HEK293 (cell line): Measurements from ENCODE around the gene LRRK1.

ENCODE experiments used
- CTCF ChIA-PET: fragments of 350-600 bp; formaldehyde crosslinking; extraction: SDS; loops from one replicate; lab custom pipeline; 2021; ENCODE audit warnings: antibody characterized with exemption; lab: Yijun Ruan, JAX
- POLR2A ChIA-PET: fragments of 300-600 bp; formaldehyde crosslinking; extraction: SDS; loops from one replicate; lab custom pipeline; 2020; ENCODE audit warnings: antibody characterized with exemption, inconsistent platforms; lab: Yijun Ruan, JAX
- H3K27ac ChIP-seq: fragments of 200-500 bp; sonication (Bioruptor generic); 2 replicates; pipeline ENCODE4 v1.5.1; 2014; ENCODE audit warnings: low read depth, low read length, control low read depth, inconsistent platforms; ENCODE audit errors: extremely low read depth
- H3K36me3 ChIP-seq, 2 experiments: fragments of 200-500 bp in 1 of 2; sonication (Bioruptor generic) in 1 of 2; 1 replicate in 1 of 2; 2 replicates in 1 of 2; pipeline ENCODE4 v1.5.1; 2014 to 2017; ENCODE audit warnings: inconsistent platforms in 2 of 2, low read length in 2 of 2; ENCODE audit not compliant: control insufficient read depth in 2 of 2, insufficient read depth in 1 of 2
- H3K4me1 ChIP-seq: fragments of 200-500 bp; sonication (Bioruptor generic); 2 replicates; pipeline ENCODE4 v1.5.1; 2014; ENCODE audit warnings: mild to moderate bottlenecking, low read length, inconsistent platforms; ENCODE audit not compliant: control insufficient read depth, insufficient read depth
- H3K4me3 ChIP-seq: 2 replicates; pipeline ENCODE4 v1.5.1; 2011; ENCODE audit warnings: low read depth, mild to moderate bottlenecking, control low read depth, low read length, moderate library complexity
- H3K9me3 ChIP-seq: fragments of 200-500 bp; sonication (Bioruptor generic); 2 replicates; pipeline ENCODE4 v1.5.1; 2014; ENCODE audit warnings: low read depth, low read length, inconsistent platforms; ENCODE audit not compliant: control insufficient read depth, insufficient read depth
- CTCF ChIP-seq: fragments of 450-650 bp; formaldehyde crosslinking; IDR thresholded peaks from 2 replicates; pipeline ENCODE4 v1.5.1; 2016; ENCODE audit warnings: missing biosample characterization, missing genetic modification characterization
- EGR2 ChIP-seq: fragments of 450-650 bp; formaldehyde crosslinking; IDR thresholded peaks from 2 replicates; pipeline ENCODE4 v1.5.1; 2016; ENCODE audit warnings: low read depth, missing biosample characterization, missing genetic modification characterization
- GLI4 ChIP-seq: fragments of 450-650 bp; formaldehyde crosslinking; IDR thresholded peaks from 2 replicates; pipeline ENCODE4 v1.5.1; 2016; ENCODE audit warnings: missing biosample characterization, missing genetic modification characterization
- MYNN ChIP-seq: fragments of 450-650 bp; formaldehyde crosslinking; IDR thresholded peaks from 2 replicates; pipeline ENCODE4 v1.5.1; 2016; ENCODE audit warnings: missing biosample characterization, missing genetic modification characterization, borderline replicate concordance
- PRDM10 ChIP-seq: fragments of 450-650 bp; formaldehyde crosslinking; IDR thresholded peaks from 2 replicates; pipeline ENCODE4 v1.5.1; 2016; ENCODE audit warnings: missing biosample characterization, missing genetic modification characterization
- WT1 ChIP-seq: fragments of 450-650 bp; formaldehyde crosslinking; IDR thresholded peaks from 2 replicates; pipeline ENCODE4 v1.5.1; 2016; ENCODE audit warnings: missing biosample characterization, missing genetic modification characterization
- ZBTB48 ChIP-seq: fragments of 450-650 bp; formaldehyde crosslinking; IDR thresholded peaks from 2 replicates; pipeline ENCODE4 v1.5.1; 2016; ENCODE audit warnings: missing biosample characterization, missing genetic modification characterization
- ZBTB8A ChIP-seq: fragments of 450-650 bp; formaldehyde crosslinking; IDR thresholded peaks from 2 replicates; pipeline ENCODE4 v1.5.1; 2016; ENCODE audit warnings: missing biosample characterization, missing genetic modification characterization
- ZNF18 ChIP-seq: fragments of 450-650 bp; formaldehyde crosslinking; IDR thresholded peaks from 2 replicates; pipeline ENCODE4 v1.5.1; 2016; ENCODE audit warnings: missing biosample characterization, missing genetic modification characterization
- ZNF239 ChIP-seq: fragments of 450-650 bp; formaldehyde crosslinking; IDR thresholded peaks from 2 replicates; pipeline ENCODE4 v1.5.1; 2016; ENCODE audit warnings: missing biosample characterization, missing genetic modification characterization
- ZNF274 ChIP-seq, 2 experiments: fragments of 200-500 bp in 1 of 2; fragments of 450-650 bp in 1 of 2; sonication (Bioruptor generic) in 1 of 2; formaldehyde crosslinking in 1 of 2; IDR thresholded peaks; 2 replicates each; pipeline versions ENCODE4 v1.5.1 to v1.6.1; 2014 to 2016; ENCODE audit warnings: borderline replicate concordance in 1 of 2, inconsistent platforms in 1 of 2, low read length in 1 of 2, missing biosample characterization in 1 of 2, missing genetic modification characterization in 1 of 2
- ZNF335 ChIP-seq: fragments of 450-650 bp; formaldehyde crosslinking; conservative IDR thresholded peaks from 2 replicates; pipeline ENCODE4 v1.5.1; 2016; ENCODE audit warnings: missing biosample characterization, missing genetic modification characterization
- ZNF426 ChIP-seq: fragments of 450-650 bp; formaldehyde crosslinking; IDR thresholded peaks from 2 replicates; pipeline ENCODE4 v1.5.1; 2017; ENCODE audit warnings: missing biosample characterization, missing genetic modification characterization, mild to moderate bottlenecking, inconsistent platforms, moderate library complexity
- ZNF677 ChIP-seq: fragments of 450-650 bp; IDR thresholded peaks from 2 replicates; pipeline ENCODE4 v1.5.0; 2018; ENCODE audit warnings: missing biosample characterization, mild to moderate bottlenecking, missing genetic modification characterization, moderate library complexity
- TF ChIP-seq, protein P1 (sequence below): fragments of 450-650 bp; formaldehyde crosslinking; IDR thresholded peaks from 2 replicates; pipeline ENCODE4 v1.5.1; 2016; ENCODE audit warnings: missing biosample characterization, missing genetic modification characterization

Gene LRRK1

DNA sequence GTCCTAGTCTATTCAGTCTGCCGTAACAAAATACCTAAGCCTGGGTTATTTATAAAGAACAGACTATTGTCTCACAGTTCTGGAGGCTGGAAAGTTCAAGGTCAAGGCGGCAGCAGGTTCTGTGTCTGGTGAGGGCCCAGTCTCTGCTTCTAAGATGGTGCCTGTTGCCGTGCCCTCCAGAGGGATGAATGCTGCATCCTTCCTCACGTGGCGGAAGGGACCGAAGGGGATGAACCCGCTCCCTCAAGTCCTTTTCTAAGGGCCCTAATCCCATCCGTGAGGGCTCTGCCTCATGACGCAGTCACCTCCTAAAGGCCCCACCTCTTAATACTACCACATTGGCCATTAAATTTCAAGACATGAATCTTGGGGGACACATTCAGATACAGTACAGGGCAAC lies 199.0 kb downstream of the LRRK1 start:
- Histone ChIP-seq H3K4me3 (no peak overlapping the region), H3K36me3 (no peaks in the 10 kb centered on the region), H3K27ac (no peak overlapping the region), H3K4me1 (no peaks in the 10 kb centered on the region), H3K9me3 (no peaks in the 10 kb centered on the region)
- TF ChIP-seq CTCF (tag by site-specific recombination) (no peak), GLI4 (tag by site-specific recombination) (no peak), EGR2 (tag by site-specific recombination) (no peak)
- ChIA-PET CTCF (interaction anchor here (0.6 kb wide), 1 partner anchor 133 kb away, joined by 3 read pairs; the partner anchor contains the start of gene CHSY1), POLR2A (no interaction called here)

- H3K36me3 ChIP-seq = no peaks in the 10 kb centered on the region
- no peak overlapping the region for H3K4me3 ChIP-seq
- TF ChIP-seq ZNF239 (tag by site-specific recombination) (no peak), ZBTB48 (tag by site-specific recombination) (no peak), ZNF335 (no peak), EGR2 (tag by site-specific recombination) (no peak), ZNF274 (IDR thresholded peaks at IDR 0.05; ENCODE audit: low read length) (no peak), ZNF274 (tag by site-specific recombination; IDR thresholded peaks at IDR 0.05; ENCODE audit: borderline replicate concordance) (no peak), ZNF426 (tag by site-specific recombination) (no peak), ZNF677 (no peak), WT1 (tag by site-specific recombination) (no peak), ZBTB8A (tag by site-specific recombination) (no peak), PRDM10 (tag by site-specific recombination) (no peak), MYNN (no peak), ZNF18 (tag by site-specific recombination) (no peak)
- TF ChIP-seq, protein P1, sequence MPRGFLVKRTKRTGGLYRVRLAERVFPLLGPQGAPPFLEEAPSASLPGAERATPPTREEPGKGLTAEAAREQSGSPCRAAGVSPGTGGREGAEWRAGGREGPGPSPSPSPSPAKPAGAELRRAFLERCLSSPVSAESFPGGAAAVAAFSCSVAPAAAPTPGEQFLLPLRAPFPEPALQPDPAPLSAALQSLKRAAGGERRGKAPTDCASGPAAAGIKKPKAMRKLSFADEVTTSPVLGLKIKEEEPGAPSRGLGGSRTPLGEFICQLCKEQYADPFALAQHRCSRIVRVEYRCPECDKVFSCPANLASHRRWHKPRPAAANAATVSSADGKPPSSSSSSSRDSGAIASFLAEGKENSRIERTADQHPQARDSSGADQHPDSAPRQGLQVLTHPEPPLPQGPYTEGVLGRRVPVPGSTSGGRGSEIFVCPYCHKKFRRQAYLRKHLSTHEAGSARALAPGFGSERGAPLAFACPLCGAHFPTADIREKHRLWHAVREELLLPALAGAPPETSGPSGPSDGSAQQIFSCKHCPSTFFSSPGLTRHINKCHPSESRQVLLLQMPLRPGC (tag by site-specific recombination) = no peak
- TF ChIP-seq, all 188 proteins: peak for 0
- CTCF ChIA-PET = interaction anchor here (0.6 kb wide), 1 partner anchor 133 kb away, joined by 3 read pairs; the partner anchor contains the start of gene CHSY1
- H3K4me1 ChIP-seq = no peaks in the 10 kb centered on the region
- H3K27ac ChIP-seq = no peak overlapping the region
- no peaks in the 10 kb centered on the region for H3K9me3 ChIP-seq
- POLR2A ChIA-PET = no interaction called here
These were observed 199.5 kb downstream of the LRRK1 start for GRCh38 chr15:101118615-101119014.
